Measurements from ENCODE around the gene CAPN13. TPM values are rescaled to one million over a fixed set of nuclear protein-coding genes. Genes with fewer than 3 reads are reported as not detected.

Gene CAPN13
- total RNA-seq, 1 donor, result not detected

DNA sequence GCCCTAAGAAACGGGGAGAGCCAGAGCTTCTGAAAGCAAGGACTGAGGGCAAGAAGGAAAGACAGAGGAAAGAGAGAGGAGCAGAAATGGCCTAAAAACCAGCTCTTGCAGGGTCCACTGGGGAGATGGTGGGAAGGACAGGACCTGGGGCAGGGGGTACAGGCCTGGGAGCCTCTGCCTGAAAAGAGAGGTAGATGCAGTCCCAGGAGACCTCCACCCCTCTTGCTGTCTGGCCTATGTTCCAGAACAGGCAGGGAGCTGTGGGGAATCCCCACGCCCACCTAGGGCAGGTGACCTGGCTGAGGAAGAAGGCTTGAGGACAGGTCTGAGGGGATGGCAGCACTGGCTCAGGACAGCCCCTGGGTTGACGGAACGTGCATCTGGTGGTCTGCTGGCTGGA, 4.6 kb downstream of the CAPN13 start:
- no peak overlapping the region for H2AFZ ChIP-seq (ENCODE audit: low read length)
- H3K4me2 ChIP-seq (ENCODE audit: insufficient read depth, low read length), result no peak overlapping the region
- no peaks in the 10 kb centered on the region for H3K9me3 ChIP-seq (ENCODE audit: low read depth, low read length)
- no peak overlapping the region for H3K4me3 ChIP-seq (ENCODE audit: insufficient read depth, low read length)
- H3K4me1 ChIP-seq (ENCODE audit: insufficient read depth, low read length), result no peaks in the 10 kb centered on the region
- TF ChIP-seq CTCF (IDR thresholded peaks at IDR 0.05; ENCODE audit: extremely low read depth, low read depth, low read length), result no peak
- H4K20me1 ChIP-seq (ENCODE audit: insufficient read depth, low read length), result no peaks in the 10 kb centered on the region
- H3K27ac ChIP-seq (ENCODE audit: low read depth, low read length), result no peak overlapping the region
- no peaks in the 10 kb centered on the region for H3K36me3 ChIP-seq (ENCODE audit: insufficient read depth, low read length)
- DNase-seq (ENCODE audit: insufficient read length, low spot score, missing footprints), result no peak
- no peaks in the 10 kb centered on the region for H3K79me2 ChIP-seq (ENCODE audit: insufficient read depth, low read length)
- no peaks in the 10 kb centered on the region for H3K27me3 ChIP-seq (ENCODE audit: insufficient read depth, low read length)

- Histone ChIP-seq H3K9me3 (ENCODE audit: low read depth, low read length) (no peaks in the 10 kb centered on the region), H3K36me3 (ENCODE audit: insufficient read depth, low read length) (no peaks in the 10 kb centered on the region), H3K4me1 (ENCODE audit: insufficient read depth, low read length) (no peaks in the 10 kb centered on the region), H3K27ac (ENCODE audit: low read depth, low read length) (no peak overlapping the region), H3K79me2 (ENCODE audit: insufficient read depth, low read length) (no peaks in the 10 kb centered on the region), H4K20me1 (ENCODE audit: insufficient read depth, low read length) (no peaks in the 10 kb centered on the region), H3K4me3 (ENCODE audit: insufficient read depth, low read length) (no peak overlapping the region), H3K4me2 (ENCODE audit: insufficient read depth, low read length) (no peak overlapping the region), H3K27me3 (ENCODE audit: insufficient read depth, low read length) (no peaks in the 10 kb centered on the region), H2AFZ (ENCODE audit: low read length) (no peak overlapping the region)
- no peak for TF ChIP-seq CTCF (IDR thresholded peaks at IDR 0.05; ENCODE audit: extremely low read depth, low read depth, low read length)
- peak; percentile 60 for DNase-seq (ENCODE audit: insufficient read length, low spot score, missing footprints)
These were observed 5.3 kb downstream of the CAPN13 start for GRCh38 chr2:30801821-30802455.

DNA sequence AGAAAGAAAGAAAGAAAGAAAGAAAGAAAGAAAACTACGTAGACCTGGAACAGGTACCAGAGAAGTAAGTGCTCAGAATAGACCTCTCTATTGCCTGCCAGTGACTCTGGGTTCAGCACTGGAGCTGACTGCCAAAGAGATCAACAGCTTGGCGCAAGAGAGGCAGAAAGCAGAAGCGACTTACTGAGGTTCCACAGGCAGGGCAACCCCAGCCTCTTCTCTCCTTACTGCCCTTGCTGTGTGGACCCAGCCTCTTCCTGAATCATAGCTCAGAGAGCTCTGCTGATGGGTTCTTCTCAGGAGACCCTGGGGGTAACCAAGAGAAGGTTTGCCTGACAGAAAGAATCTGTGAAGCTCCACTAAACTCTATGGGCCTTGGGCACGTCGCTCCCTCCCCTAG, 7.1 kb downstream of the CAPN13 start:
- H3K4me1 ChIP-seq (ENCODE audit: insufficient read depth, low read length), result no peaks in the 10 kb centered on the region
- no peak overlapping the region for H3K27ac ChIP-seq (ENCODE audit: low read depth, low read length)
- no peaks in the 10 kb centered on the region for H3K79me2 ChIP-seq (ENCODE audit: insufficient read depth, low read length)
- no peaks in the 10 kb centered on the region for H3K27me3 ChIP-seq (ENCODE audit: insufficient read depth, low read length)
- H3K4me3 ChIP-seq (ENCODE audit: insufficient read depth, low read length), result no peak overlapping the region
- no peaks in the 10 kb centered on the region for H3K36me3 ChIP-seq (ENCODE audit: insufficient read depth, low read length)
- no peaks in the 10 kb centered on the region for H4K20me1 ChIP-seq (ENCODE audit: insufficient read depth, low read length)
- H2AFZ ChIP-seq (ENCODE audit: low read length), result no peak overlapping the region
- H3K9me3 ChIP-seq (ENCODE audit: low read depth, low read length), result no peaks in the 10 kb centered on the region
- no peak for TF ChIP-seq CTCF (IDR thresholded peaks at IDR 0.05; ENCODE audit: extremely low read depth, low read depth, low read length)
- H3K4me2 ChIP-seq (ENCODE audit: insufficient read depth, low read length), result no peak overlapping the region
- no peak for DNase-seq (ENCODE audit: insufficient read length, low spot score, missing footprints)

- Histone ChIP-seq H3K79me2 (ENCODE audit: insufficient read depth, low read length) (no peaks in the 10 kb centered on the region), H3K9me3 (ENCODE audit: low read depth, low read length) (no peaks in the 10 kb centered on the region), H3K4me3 (ENCODE audit: insufficient read depth, low read length) (no peak overlapping the region), H3K4me1 (ENCODE audit: insufficient read depth, low read length) (no peaks in the 10 kb centered on the region), H4K20me1 (ENCODE audit: insufficient read depth, low read length) (no peaks in the 10 kb centered on the region), H3K27ac (ENCODE audit: low read depth, low read length) (no peak overlapping the region), H2AFZ (ENCODE audit: low read length) (no peak overlapping the region), H3K36me3 (ENCODE audit: insufficient read depth, low read length) (no peaks in the 10 kb centered on the region), H3K4me2 (ENCODE audit: insufficient read depth, low read length) (no peak overlapping the region), H3K27me3 (ENCODE audit: insufficient read depth, low read length) (no peaks in the 10 kb centered on the region)
- peak; percentile 29 for DNase-seq (ENCODE audit: insufficient read length, low spot score, missing footprints)
- TF ChIP-seq CTCF (IDR thresholded peaks at IDR 0.05; ENCODE audit: extremely low read depth, low read depth, low read length), result no peak
These were observed 7.9 kb downstream of the CAPN13 start for GRCh38 chr2:30799366-30799765.

Data from osteoblast (primary cell).